Activated CD4-positive, alpha-beta T cell treated with anti-CD3 and anti-CD28 coated beads for 36 hours (primary cell): ENCODE measurements around the gene DRC3. TPM values are rescaled to one million over a fixed set of nuclear protein-coding genes. Genes with fewer than 3 reads are reported as not detected.

Experiments used
- ATAC-seq: fragments of 200-7000 bp; cut with Tn5 transposase; one replicate; pipeline ENCODE4 v1.10.0; 2021; ENCODE audit warnings: mild to moderate bottlenecking, moderate library complexity
- CTCF ChIA-PET: fragments of 350-600 bp; sonication (Branson Sonifier 250); formaldehyde crosslinking; loops from one replicate; lab custom pipeline; 2021; ENCODE audit warnings: antibody characterized with exemption; lab: Charles Lee
- POLR2A ChIA-PET: fragments of 350-600 bp; sonication (Branson Sonifier 250); formaldehyde crosslinking; loops from one replicate; lab custom pipeline; 2021; ENCODE audit warnings: antibody characterized with exemption, inconsistent platforms; lab: Charles Lee
- DNase-seq: peaks from one replicate; pipeline ENCODE4 v3.0.0-alpha.2; 2020
- H3K27ac Mint-ChIP-seq: one replicate; pipeline ENCODE4 v1.8.0; 2021; ENCODE audit warnings: mixed read lengths
- H3K27me3 Mint-ChIP-seq: one replicate; pipeline ENCODE4 v1.8.0; 2021; ENCODE audit warnings: mixed read lengths
- H3K36me3 Mint-ChIP-seq: one replicate; pipeline ENCODE4 v1.8.0; 2021; ENCODE audit warnings: low read depth, mixed read lengths
- H3K4me1 Mint-ChIP-seq: one replicate; pipeline ENCODE4 v1.8.0; 2021; ENCODE audit warnings: mixed read lengths
- H3K4me3 Mint-ChIP-seq: one replicate; pipeline ENCODE4 v1.8.0; 2021; ENCODE audit warnings: mild to moderate bottlenecking, moderate library complexity, mixed read lengths
- H3K9me3 Mint-ChIP-seq: one replicate; pipeline ENCODE4 v1.8.0; 2021; ENCODE audit warnings: low read depth, mixed read lengths
- intact Hi-C, 2 experiments: fragments of 100-400 bp; cut with DNase I in 1 of 2; cut with micrococcal nuclease in 1 of 2; formaldehyde crosslinking; loops; one replicate each; pipeline versions ENCODE4 v1.14.2 to v1.15.1; 2022 to 2024; cut with DNase I, micrococcal nuclease
- total RNA-seq, 2 experiments: library from RNA; stranded (reverse); gene quantifications; one replicate each; pipeline ENCODE4 v1.2.3, GENCODE V29; 2021

The DRC3 gene
- under 1 TPM; 0.11 to 0.18 TPM for total RNA-seq

- DNase-seq, result peak; percentile 100
- intact Hi-C loops, result loop anchor here (1.0 to 2.0 kb wide), 15 partner anchors 14 to 496 kb away; partner anchors contain the start of genes ATPAF2 (in 2 of the 2), GID4 (in 2 of the 2), PEMT (in 2 of the 2) and ALKBH5 (in 1 of the 2)
- peak; percentile 97 for ATAC-seq
- ChIA-PET CTCF (interaction anchor here (0.6 to 1.7 kb wide), 9 partner anchors 12 to 110 kb away, joined by 3 to 8 read pairs (median 4); no protein-coding TSS in a partner anchor), POLR2A (interaction anchor here (0.6 to 1.6 kb wide), 6 partner anchors 14 to 289 kb away, joined by 3 to 19 read pairs (median 6); partner anchors contain the start of gene SREBF1)
- H3K9me3 Mint-ChIP-seq, result no peaks in the 10 kb centered on the region
- no peaks in the 10 kb centered on the region for H3K36me3 Mint-ChIP-seq
- H3K27ac Mint-ChIP-seq, result peak within 1 kb of the TSS; percentile 76
- peak within 1 kb of the TSS; percentile 86 for H3K4me3 Mint-ChIP-seq
- H3K27me3 Mint-ChIP-seq, result no peaks in the 10 kb centered on the region
- H3K4me1 Mint-ChIP-seq, result peaks cover 37% of the 10 kb centered on the region
These were observed at the start of gene DRC3, which contains the start of gene TOM1L2 for GRCh38 chr17:17972126-17972951. Gene DRC3 (plus strand): TSS chr17:17972862. CDS start chr17:17977599, 4,737 bp downstream. Gene TOM1L2 (minus strand): TSS chr17:17972400. CDS start chr17:17972313, 87 bp downstream.

GRCh38 chr17:17924131-17924856 is 48.4 kb upstream of the DRC3 start:
- DNase-seq, result no peak
- CTCF ChIA-PET, result interaction anchor here (1.1 kb wide), 1 partner anchor 282 kb away, joined by 4 read pairs; no protein-coding TSS in a partner anchor
- H3K9me3 Mint-ChIP-seq, result no peaks in the 10 kb centered on the region
- H3K36me3 Mint-ChIP-seq, result no peaks in the 10 kb centered on the region
- H3K27me3 Mint-ChIP-seq, result no peaks in the 10 kb centered on the region
- no peak for ATAC-seq
- peaks cover 9% of the 10 kb centered on the region for H3K4me1 Mint-ChIP-seq
- H3K4me3 Mint-ChIP-seq, result no peak overlapping the region
- intact Hi-C loops, result no loop called here
- H3K27ac Mint-ChIP-seq, result no peak overlapping the region
- POLR2A ChIA-PET, result no interaction called here

GRCh38 chr17:17924857-17925250 is 47.8 kb upstream of the DRC3 start:
- no peaks in the 10 kb centered on the region for H3K27me3 Mint-ChIP-seq
- H3K9me3 Mint-ChIP-seq, result no peaks in the 10 kb centered on the region
- peaks cover 8% of the 10 kb centered on the region for H3K4me1 Mint-ChIP-seq
- intact Hi-C loops, result no loop called here
- H3K4me3 Mint-ChIP-seq, result no peak overlapping the region
- H3K27ac Mint-ChIP-seq, result no peak overlapping the region
- no peaks in the 10 kb centered on the region for H3K36me3 Mint-ChIP-seq
- DNase-seq (no peak), ATAC-seq (no peak)
- CTCF ChIA-PET, result interaction anchor here (0.6 to 1.1 kb wide), 2 partner anchors 54 to 283 kb away, joined by 4 to 5 read pairs; no protein-coding TSS in a partner anchor
- POLR2A ChIA-PET, result no interaction called here

GRCh38 chr17:17926036-17926435 is 46.6 kb upstream of the DRC3 start:
- Mint-ChIP-seq H3K27ac (no peak overlapping the region), H3K4me3 (no peak overlapping the region), H3K36me3 (no peaks in the 10 kb centered on the region), H3K4me1 (peaks cover 7% of the 10 kb centered on the region), H3K27me3 (no peaks in the 10 kb centered on the region), H3K9me3 (no peaks in the 10 kb centered on the region)
- DNase-seq (no peak), ATAC-seq (no peak)
- CTCF ChIA-PET, result interaction anchor here (0.6 to 1.5 kb wide), 4 partner anchors 17 to 284 kb away, joined by 3 to 4 read pairs (median 3); partner anchors contain the start of genes DRC3 and TOM1L2
- POLR2A ChIA-PET, result no interaction called here
- intact Hi-C loops, result no loop called here

GRCh38 chr17:17926840-17927449 is 45.7 kb upstream of the DRC3 start:
- intact Hi-C loops, result no loop called here
- DNase-seq (no peak), ATAC-seq (no peak)
- POLR2A ChIA-PET, result interaction anchor here (0.6 kb wide), 1 partner anchor 103 kb away, joined by 4 read pairs; no protein-coding TSS in a partner anchor
- no peaks in the 10 kb centered on the region for H3K36me3 Mint-ChIP-seq
- no peaks in the 10 kb centered on the region for H3K4me1 Mint-ChIP-seq
- H3K27me3 Mint-ChIP-seq, result no peaks in the 10 kb centered on the region
- CTCF ChIA-PET, result interaction anchor here (0.6 to 1.7 kb wide), 11 partner anchors 8 to 1038 kb away, joined by 3 to 12 read pairs (median 3); partner anchors contain the start of genes DRC3 and TOM1L2
- H3K27ac Mint-ChIP-seq, result no peak overlapping the region
- no peak overlapping the region for H3K4me3 Mint-ChIP-seq
- no peaks in the 10 kb centered on the region for H3K9me3 Mint-ChIP-seq

- Mint-ChIP-seq H3K27me3 (no peaks in the 10 kb centered on the region), H3K36me3 (no peaks in the 10 kb centered on the region), H3K4me3 (no peak overlapping the region), H3K4me1 (peaks cover 2% of the 10 kb centered on the region), H3K27ac (no peak overlapping the region), H3K9me3 (no peaks in the 10 kb centered on the region)
- intact Hi-C loops, result no loop called here
- ATAC-seq (no peak), DNase-seq (no peak)
- CTCF ChIA-PET, result interaction anchor here (0.9 to 1.7 kb wide), 2 partner anchors 10 to 132 kb away, joined by 4 to 12 read pairs; no protein-coding TSS in a partner anchor
- POLR2A ChIA-PET, result no interaction called here
These were observed 44.0 kb upstream of the DRC3 start for GRCh38 chr17:17928398-17929287.

GRCh38 chr17:17929655-17930380 is 42.8 kb upstream of the DRC3 start:
- ChIA-PET CTCF (interaction anchor here (0.7 kb wide), 1 partner anchor 542 kb away, joined by 4 read pairs; no protein-coding TSS in a partner anchor), POLR2A (no interaction called here)
- H3K9me3 Mint-ChIP-seq, result no peaks in the 10 kb centered on the region
- H3K4me3 Mint-ChIP-seq, result no peak overlapping the region
- no peaks in the 10 kb centered on the region for H3K36me3 Mint-ChIP-seq
- peaks cover 10% of the 10 kb centered on the region for H3K4me1 Mint-ChIP-seq
- intact Hi-C loops, result no loop called here
- no peak overlapping the region for H3K27ac Mint-ChIP-seq
- DNase-seq (no peak), ATAC-seq (no peak)
- H3K27me3 Mint-ChIP-seq, result no peaks in the 10 kb centered on the region

- Mint-ChIP-seq H3K4me1 (peaks cover 18% of the 10 kb centered on the region), H3K4me3 (no peak overlapping the region), H3K27me3 (no peaks in the 10 kb centered on the region), H3K27ac (no peak overlapping the region), H3K36me3 (no peaks in the 10 kb centered on the region), H3K9me3 (no peaks in the 10 kb centered on the region)
- DNase-seq (no peak), ATAC-seq (no peak)
- ChIA-PET POLR2A (no interaction called here), CTCF (interaction anchor here (0.5 to 1.5 kb wide), 2 partner anchors 17 to 208 kb away, joined by 3 to 4 read pairs; no protein-coding TSS in a partner anchor)
- intact Hi-C loops, result no loop called here
These were observed 42.0 kb upstream of the DRC3 start for GRCh38 chr17:17930674-17931073.

GRCh38 chr17:17931159-17931558 is 41.5 kb upstream of the DRC3 start:
- ATAC-seq, result no peak
- ChIA-PET CTCF (interaction anchor here (0.5 to 2.7 kb wide), 6 partner anchors 12 to 289 kb away, joined by 3 to 17 read pairs (median 4); partner anchors contain the start of genes DRC3 and TOM1L2), POLR2A (no interaction called here)
- intact Hi-C loops, result no loop called here
- no peaks in the 10 kb centered on the region for H3K36me3 Mint-ChIP-seq
- H3K4me3 Mint-ChIP-seq, result no peak overlapping the region
- no peak overlapping the region for H3K27ac Mint-ChIP-seq
- H3K9me3 Mint-ChIP-seq, result no peaks in the 10 kb centered on the region
- no peaks in the 10 kb centered on the region for H3K27me3 Mint-ChIP-seq
- H3K4me1 Mint-ChIP-seq, result peaks cover 23% of the 10 kb centered on the region
- DNase-seq, result no peak
